ENCODE results near the gene NRG4. TPM values are rescaled to one million over a fixed set of nuclear protein-coding genes. Genes with fewer than 3 reads are reported as not detected.

The NRG4 gene
- total RNA-seq, 1 experiment from 2014 or later: 0.39 TPM

- CTCF ChIA-PET: no interaction called here
- DNase-seq (ENCODE audit: low read depth, low spot score) (no peak), ATAC-seq (no peak)
- H3K36me3 ChIP-seq (ENCODE audit: control insufficient read depth, insufficient read depth, low read length): no peaks in the 10 kb centered on the region
- POLR2A ChIA-PET: no interaction called here
- intact Hi-C loops (cut with micrococcal nuclease; ENCODE audit: unreplicated experiment) (no loop called here), in situ Hi-C loops (cut with HindIII; ENCODE audit: low pct_unique_long_range_greater_than_20kb, low sequenced_read_pairs) (no loop called here)
- H3K4me1 ChIP-seq (ENCODE audit: control insufficient read depth, insufficient read depth, low read length): no peaks in the 10 kb centered on the region; the same call in 1 of the 2 replicates
- no peaks in the 10 kb centered on the region for H3K9me3 ChIP-seq (ENCODE audit: control insufficient read depth, insufficient read depth, low read depth, low read length)
- H3K4me3 ChIP-seq (ENCODE audit: low read depth in 2 of 2, low read length in 2 of 2): no peak overlapping the region
- no peak overlapping the region for H3K27ac ChIP-seq (ENCODE audit: low read length)
- H3K27me3 ChIP-seq (ENCODE audit: control insufficient read depth, insufficient read depth, low read length): peaks cover 7% of the 10 kb centered on the region; the same call in 1 of the 2 replicates
- BruUV-seq (replicated peaks): no TSS peak
- TF ChIP-seq POLR2AphosphoS5 (IDR thresholded peaks at IDR 0.05; ENCODE audit: low read depth, low read length): no peak
- TF ChIP-seq CTCF (IDR thresholded peaks at IDR 0.05): no peak
- no peak for TF ChIP-seq TCF7L2 (IDR thresholded peaks at IDR 0.05; ENCODE audit: low read depth, low read length)
- no peak for TF ChIP-seq SIN3A (IDR thresholded peaks at IDR 0.05; ENCODE audit: borderline replicate concordance, insufficient read depth, low read depth, low read length)
- TF ChIP-seq REST (IDR thresholded peaks at IDR 0.05; ENCODE audit: insufficient read depth in 1 of 2, low read depth in 2 of 2, low read length in 1 of 2): no peak
Measured at GRCh38 chr15:76006136-76006778, 6.0 kb downstream of the NRG4 start.

- no peak for TF ChIP-seq SIN3A (IDR thresholded peaks at IDR 0.05; ENCODE audit: borderline replicate concordance, insufficient read depth, low read depth, low read length)
- no peak for TF ChIP-seq CTCF (IDR thresholded peaks at IDR 0.05)
- no peak for TF ChIP-seq TCF7L2 (IDR thresholded peaks at IDR 0.05; ENCODE audit: low read depth, low read length)
- TF ChIP-seq REST (IDR thresholded peaks at IDR 0.05; ENCODE audit: insufficient read depth in 1 of 2, low read depth in 2 of 2, low read length in 1 of 2): no peak
- no peak for TF ChIP-seq POLR2AphosphoS5 (IDR thresholded peaks at IDR 0.05; ENCODE audit: low read depth, low read length)
- no peaks in the 10 kb centered on the region for H3K36me3 ChIP-seq (ENCODE audit: control insufficient read depth, insufficient read depth, low read length)
- no peaks in the 10 kb centered on the region for H3K9me3 ChIP-seq (ENCODE audit: control insufficient read depth, insufficient read depth, low read depth, low read length)
- H3K27me3 ChIP-seq (ENCODE audit: control insufficient read depth, insufficient read depth, low read length): peaks cover 5% of the 10 kb centered on the region; the same call in 1 of the 2 replicates
- H3K4me3 ChIP-seq (ENCODE audit: low read depth in 2 of 2, low read length in 2 of 2): no peak overlapping the region
- intact Hi-C loops (cut with micrococcal nuclease; ENCODE audit: unreplicated experiment) (no loop called here), in situ Hi-C loops (cut with HindIII; ENCODE audit: low pct_unique_long_range_greater_than_20kb, low sequenced_read_pairs) (no loop called here)
- ATAC-seq: no peak
- no peak overlapping the region for H3K27ac ChIP-seq (ENCODE audit: low read length)
- DNase-seq (ENCODE audit: low read depth, low spot score): no peak
- ChIA-PET CTCF (no interaction called here), POLR2A (no interaction called here)
- BruUV-seq (replicated peaks): no TSS peak
- H3K4me1 ChIP-seq (ENCODE audit: control insufficient read depth, insufficient read depth, low read length): no peaks in the 10 kb centered on the region
Measured at GRCh38 chr15:76003364-76003763, 8.9 kb downstream of the NRG4 start.
